A673 (cell line): ENCODE measurements around the gene TPH2. TPM values are rescaled to one million over a fixed set of nuclear protein-coding genes. Genes with fewer than 3 reads are reported as not detected.

Experiments used
- BruUV-seq: library from RNA; stranded (reverse); fragments of 400-500 nt; replicated peaks from 2 replicates; lab custom pipeline; 2021; lab: Mats Ljungman, UMichigan
- CTCF ChIA-PET: fragments of 300-600 bp; sonication (Branson Sonifier 250); formaldehyde crosslinking; loops from one replicate; lab custom pipeline; 2022; ENCODE audit warnings: antibody characterized with exemption; lab: Charles Lee
- POLR2A ChIA-PET: fragments of 300-600 bp; sonication (Branson Sonifier 250); formaldehyde crosslinking; loops from one replicate; lab custom pipeline; 2022; ENCODE audit warnings: antibody characterized with exemption; ENCODE audit not compliant: low non-redundant PET; lab: Charles Lee
- DNase-seq: peaks from one replicate; pipeline ENCODE4 v3.0.0-alpha.2; 2015; ENCODE audit warnings: low spot score
- H3K27ac ChIP-seq: fragments of 200-600 bp; sonication (generic); 2 replicates; pipeline ENCODE4 v1.5.1; 2016; ENCODE audit warnings: mixed run types, low read depth, mild to moderate bottlenecking, mixed read lengths, antibody characterized with exemption, low read length; ENCODE audit not compliant: poor library complexity, severe bottlenecking
- H3K27me3 ChIP-seq: fragments of 200-600 bp; sonication (generic); replicated peaks from 2 replicates; pipeline ENCODE4 v1.6.1; 2017; ENCODE audit warnings: mixed run types, low read depth, mild to moderate bottlenecking, mixed read lengths, antibody characterized with exemption, low read length; ENCODE audit not compliant: insufficient read depth, poor library complexity
- H3K36me3 ChIP-seq: fragments of 200-600 bp; sonication (generic); 2 replicates; pipeline ENCODE4 v1.6.1; 2016; ENCODE audit warnings: mixed run types, mild to moderate bottlenecking, mixed read lengths, antibody characterized with exemption, low read length; ENCODE audit not compliant: insufficient read depth, poor library complexity, severe bottlenecking
- H3K4me1 ChIP-seq: fragments of 200-600 bp; sonication (generic); 2 replicates; pipeline ENCODE4 v1.6.1; 2017; ENCODE audit warnings: mixed run types, mild to moderate bottlenecking, mixed read lengths, antibody characterized with exemption, low read length; ENCODE audit not compliant: insufficient read depth, poor library complexity, severe bottlenecking
- H3K4me3 ChIP-seq: fragments of 200-600 bp; sonication (generic); 2 replicates; pipeline ENCODE4 v1.5.1; 2016; ENCODE audit warnings: low read depth, mixed run types, mild to moderate bottlenecking, mixed read lengths, low read length; ENCODE audit not compliant: poor library complexity, severe bottlenecking
- H3K9me3 ChIP-seq: fragments of 200-600 bp; sonication (generic); 2 replicates; pipeline ENCODE4 v1.6.1; 2016; ENCODE audit warnings: mixed run types, low read depth, mild to moderate bottlenecking, mixed read lengths, antibody characterized with exemption, low read length; ENCODE audit not compliant: poor library complexity, severe bottlenecking
- CTCF ChIP-seq: fragments of 300-800, 200-600 bp; sonication (generic); conservative IDR thresholded peaks from 2 replicates; pipeline ENCODE4 v1.5.1; 2017; ENCODE audit warnings: low read depth, mild to moderate bottlenecking, antibody characterized with exemption, low read length, moderate library complexity, mixed read lengths
- EZH2 ChIP-seq: fragments of 200-600 bp; sonication (generic); IDR thresholded peaks from 2 replicates; pipeline ENCODE4 v1.6.1; 2017; ENCODE audit warnings: borderline replicate concordance, low read depth, mild to moderate bottlenecking, mixed read lengths, antibody characterized with exemption, low read length; ENCODE audit not compliant: poor library complexity, severe bottlenecking
- intact Hi-C: fragments of 100-400 bp; cut with micrococcal nuclease; formaldehyde crosslinking; loops from one replicate; pipeline ENCODE4 v1.10.0; 2022; ENCODE audit not compliant: unreplicated experiment
- total RNA-seq: library from RNA; stranded (reverse); gene quantifications from 2 replicates; pipeline ENCODE4 v1.2.3, GENCODE V29; 2021

Gene TPH2
- total RNA-seq, 1 experiment from 2014 or later, result 0.82 TPM

DNA sequence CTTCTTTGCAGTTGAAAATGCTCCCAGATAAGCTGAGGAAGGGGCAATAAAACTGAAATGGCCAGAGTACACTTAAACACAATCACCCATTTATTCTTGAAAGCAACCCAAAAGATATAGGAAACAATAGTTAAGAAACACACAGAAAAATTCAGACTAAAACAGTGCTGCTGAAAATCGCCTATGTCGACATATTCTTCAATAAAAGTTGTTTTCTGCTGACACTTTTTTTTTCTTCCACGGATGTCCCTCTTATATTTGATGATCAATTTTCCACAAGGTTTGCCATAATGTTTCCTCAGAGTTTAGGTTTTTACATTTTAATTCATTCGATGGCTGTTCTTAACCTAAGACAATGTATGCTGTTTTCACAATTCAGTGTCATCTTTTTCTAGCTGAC, 74.2 kb downstream of the TPH2 start:
- intact Hi-C loops, result no loop called here
- Histone ChIP-seq H3K27ac (no peak overlapping the region), H3K4me3 (no peak overlapping the region), H3K4me1 (peaks cover 10% of the 10 kb centered on the region), H3K36me3 (no peaks in the 10 kb centered on the region), H3K9me3 (no peaks in the 10 kb centered on the region), H3K27me3 (no peaks in the 10 kb centered on the region)
- no TSS peak for BruUV-seq
- ChIA-PET CTCF (no interaction called here), POLR2A (no interaction called here)
- DNase-seq, result no peak
- no peak for TF ChIP-seq CTCF

- BruUV-seq, result no TSS peak
- intact Hi-C loops, result no loop called here
- Histone ChIP-seq H3K4me3 (no peak overlapping the region), H3K4me1 (peaks cover 10% of the 10 kb centered on the region), H3K9me3 (no peaks in the 10 kb centered on the region), H3K27me3 (no peaks in the 10 kb centered on the region), H3K36me3 (no peaks in the 10 kb centered on the region), H3K27ac (no peak overlapping the region)
- ChIA-PET POLR2A (no interaction called here), CTCF (no interaction called here)
- DNase-seq, result no peak
- TF ChIP-seq CTCF (no peak), EZH2 (no peak)
These were observed 77.2 kb downstream of the TPH2 start for GRCh38 chr12:72015895-72016294.

GRCh38 chr12:72017054-72017651, 78.5 kb downstream of the TPH2 start:
- POLR2A ChIA-PET, result no interaction called here
- no peak for TF ChIP-seq EZH2
- peak; percentile 88 for TF ChIP-seq CTCF
- BruUV-seq, result no TSS peak
- H3K27ac ChIP-seq, result no peak overlapping the region
- no peaks in the 10 kb centered on the region for H3K9me3 ChIP-seq
- no peaks in the 10 kb centered on the region for H3K27me3 ChIP-seq
- peak; percentile 88 for DNase-seq
- H3K36me3 ChIP-seq, result no peaks in the 10 kb centered on the region
- CTCF ChIA-PET, result interaction anchor here (0.9 to 1.1 kb wide), 3 partner anchors 247 to 328 kb away, joined by 3 read pairs; partner anchors contain the start of gene TRHDE
- intact Hi-C loops, result loop anchor here (1.0 kb wide), 1 partner anchor 250 kb away; no protein-coding TSS in a partner anchor
- H3K4me3 ChIP-seq, result no peak overlapping the region
- H3K4me1 ChIP-seq, result peaks cover 10% of the 10 kb centered on the region
